NCI-H1694 treated with DMSO at 0.1 percent for 48 hours (cell line): Measurements from ENCODE around the gene MTAP.

Experiments
- DNase-seq: peaks from one replicate; lab custom pipeline; 2025; lab: John Stamatoyannopoulos, UW

The MTAP gene

GRCh38 chr9:21853414-21853813 lies 51.0 kb downstream of the MTAP start:
- no peak for DNase-seq

- no peak for DNase-seq
Observed at GRCh38 chr9:21854119-21854518, 51.7 kb downstream of the MTAP start.

- no peak for DNase-seq
Observed at GRCh38 chr9:21854594-21854993, 52.2 kb downstream of the MTAP start.

- no peak for DNase-seq
Observed at GRCh38 chr9:21856301-21857094, 54.1 kb downstream of the MTAP start.

GRCh38 chr9:21862871-21863270 lies 60.4 kb downstream of the MTAP start:
- no peak for DNase-seq

- DNase-seq: no peak
Observed at GRCh38 chr9:21864505-21864904, 62.1 kb downstream of the MTAP start.

- no peak for DNase-seq
Observed at GRCh38 chr9:21866302-21866701, 63.9 kb downstream of the MTAP start.

GRCh38 chr9:21871256-21871975 lies 69.0 kb downstream of the MTAP start:
- no peak for DNase-seq

GRCh38 chr9:21872696-21873095 lies 70.3 kb downstream of the MTAP start:
- no peak for DNase-seq

GRCh38 chr9:21873540-21874221 lies 71.2 kb downstream of the MTAP start:
- DNase-seq: no peak

- DNase-seq: no peak
Observed at GRCh38 chr9:21875893-21876292, 73.5 kb downstream of the MTAP start.

- no peak for DNase-seq
Observed at GRCh38 chr9:21883642-21884041, 81.2 kb downstream of the MTAP start.

- no peak for DNase-seq
Observed at GRCh38 chr9:21889673-21890072, 87.2 kb downstream of the MTAP start.

- no peak for DNase-seq
Observed at GRCh38 chr9:21890696-21891095, 88.3 kb downstream of the MTAP start.

GRCh38 chr9:21901546-21901945 lies 99.1 kb downstream of the MTAP start:
- DNase-seq: no peak

- DNase-seq: no peak
Observed at GRCh38 chr9:21902136-21902535, 99.7 kb downstream of the MTAP start.

GRCh38 chr9:21903380-21903965 lies 101.0 kb downstream of the MTAP start:
- DNase-seq: no peak

GRCh38 chr9:21904371-21904770 lies 101.9 kb downstream of the MTAP start:
- no peak for DNase-seq

- DNase-seq: no peak
Observed at GRCh38 chr9:21904776-21905175, 102.3 kb downstream of the MTAP start.

- no peak for DNase-seq
Observed at GRCh38 chr9:21906213-21906612, 103.8 kb downstream of the MTAP start.

GRCh38 chr9:21906881-21907280 lies 104.4 kb downstream of the MTAP start:
- no peak for DNase-seq
